SK-N-SH treated with all-trans-retinoic acid at 6 μM for 48 hours (cell line): ENCODE data around the gene STK32B.

Source experiments
- ATAC-seq: fragments of 200-7000 bp; cut with Tn5 transposase; 3 replicates; pipeline ENCODE4 v1.9.1; 2020; ENCODE audit warnings: mild to moderate bottlenecking, moderate library complexity
- ARNTL ChIP-seq: fragments of 450-650 bp; formaldehyde crosslinking; IDR thresholded peaks from 2 replicates; pipeline ENCODE4 v1.5.0; 2020; ENCODE audit warnings: low read depth, mild to moderate bottlenecking, moderate library complexity, borderline replicate concordance
- BACH2 ChIP-seq: fragments of 250-450 bp; sonication (Bioruptor Pico); IDR thresholded peaks from 2 replicates; pipeline ENCODE4 v1.9.0; 2021; ENCODE audit warnings: mild to moderate bottlenecking, borderline replicate concordance
- CSDC2 ChIP-seq: fragments of 250-450 bp; sonication (Bioruptor Pico); IDR thresholded peaks from 2 replicates; pipeline ENCODE4 v1.5.0; 2020; ENCODE audit warnings: mild to moderate bottlenecking, moderate library complexity
- ESRRG ChIP-seq: fragments of 250-450 bp; sonication (Bioruptor Pico); IDR thresholded peaks from 2 replicates; pipeline ENCODE4 v1.6.1; 2021; ENCODE audit warnings: mild to moderate bottlenecking
- GLIS3 ChIP-seq: fragments of 250-450 bp; sonication (Bioruptor Pico); IDR thresholded peaks from 2 replicates; pipeline ENCODE4 v1.5.0; 2020; ENCODE audit warnings: mild to moderate bottlenecking, moderate library complexity
- ISL1 ChIP-seq: fragments of 250-450 bp; sonication (Bioruptor Pico); IDR thresholded peaks from 2 replicates; pipeline ENCODE4 v2.1.2; 2022; ENCODE audit warnings: mild to moderate bottlenecking, moderate library complexity
- OSR1 ChIP-seq: fragments of 250-450 bp; sonication (Bioruptor Pico); IDR thresholded peaks from 2 replicates; pipeline ENCODE4 v1.8.0; 2022; ENCODE audit warnings: moderate library complexity, mild to moderate bottlenecking, inconsistent platforms
- PPARA ChIP-seq: fragments of 250-450 bp; sonication (Bioruptor Pico); IDR thresholded peaks from 2 replicates; pipeline ENCODE4 v1.5.0; 2020; ENCODE audit warnings: mild to moderate bottlenecking, borderline replicate concordance
- RARB ChIP-seq: fragments of 250-450 bp; sonication (Bioruptor Pico); IDR thresholded peaks from 2 replicates; pipeline ENCODE4 v1.8.0; 2021; ENCODE audit warnings: mild to moderate bottlenecking, moderate library complexity
- SNAI2 ChIP-seq: fragments of 250-450 bp; sonication (Bioruptor Pico); IDR thresholded peaks from 2 replicates; pipeline ENCODE4 v1.5.0; 2020; ENCODE audit warnings: mild to moderate bottlenecking, moderate library complexity
- TCF4 ChIP-seq: fragments of 250-450 bp; sonication (Bioruptor Pico); IDR thresholded peaks from 2 replicates; pipeline ENCODE4 v1.8.0; 2021; ENCODE audit warnings: mild to moderate bottlenecking, moderate library complexity, borderline replicate concordance
- TOX ChIP-seq: fragments of 250-450 bp; sonication (Bioruptor Pico); IDR thresholded peaks from 2 replicates; pipeline ENCODE4 v1.8.0; 2021; ENCODE audit warnings: mild to moderate bottlenecking, moderate library complexity, borderline replicate concordance
- ZFP3 ChIP-seq: fragments of 250-450 bp; sonication (Bioruptor Pico); IDR thresholded peaks from 2 replicates; pipeline ENCODE4 v1.5.0; 2020; ENCODE audit warnings: mild to moderate bottlenecking, moderate library complexity
- ZFP30 ChIP-seq: fragments of 450-650 bp; formaldehyde crosslinking; IDR thresholded peaks from 2 replicates; pipeline ENCODE4 v1.5.0; 2022; ENCODE audit warnings: mild to moderate bottlenecking, moderate library complexity
- ZNF565 ChIP-seq: fragments of 450-650 bp; formaldehyde crosslinking; conservative IDR thresholded peaks from 2 replicates; pipeline ENCODE4 v1.5.0; 2020; ENCODE audit warnings: low read depth, mild to moderate bottlenecking, moderate library complexity
- ZNF8 ChIP-seq: fragments of 450-650 bp; formaldehyde crosslinking; IDR thresholded peaks from 2 replicates; pipeline ENCODE4 v1.5.0; 2020; ENCODE audit warnings: mild to moderate bottlenecking, moderate library complexity
- TF ChIP-seq, protein P1 (sequence below): fragments of 250-450 bp; sonication (Bioruptor Pico); IDR thresholded peaks from 2 replicates; pipeline ENCODE4 v1.5.1; 2020; ENCODE audit warnings: low read depth, mild to moderate bottlenecking, moderate library complexity
- TF ChIP-seq, protein P2 (sequence below): fragments of 250-450 bp; sonication (Bioruptor Pico); IDR thresholded peaks from 2 replicates; pipeline ENCODE4 v1.8.0; 2021; ENCODE audit warnings: low read depth, mild to moderate bottlenecking, moderate library complexity, borderline replicate concordance
- TF ChIP-seq, protein P3 (sequence below): fragments of 250-450 bp; sonication (Bioruptor Pico); IDR thresholded peaks from 2 replicates; pipeline ENCODE4 v1.8.0; 2020; ENCODE audit warnings: mild to moderate bottlenecking, moderate library complexity, borderline replicate concordance
- TF ChIP-seq, protein P4 (sequence below): fragments of 250-450 bp; sonication (Bioruptor Pico); IDR thresholded peaks from 2 replicates; pipeline ENCODE4 v1.5.1; 2021; ENCODE audit warnings: mild to moderate bottlenecking, moderate library complexity

STK32B gene

DNA sequence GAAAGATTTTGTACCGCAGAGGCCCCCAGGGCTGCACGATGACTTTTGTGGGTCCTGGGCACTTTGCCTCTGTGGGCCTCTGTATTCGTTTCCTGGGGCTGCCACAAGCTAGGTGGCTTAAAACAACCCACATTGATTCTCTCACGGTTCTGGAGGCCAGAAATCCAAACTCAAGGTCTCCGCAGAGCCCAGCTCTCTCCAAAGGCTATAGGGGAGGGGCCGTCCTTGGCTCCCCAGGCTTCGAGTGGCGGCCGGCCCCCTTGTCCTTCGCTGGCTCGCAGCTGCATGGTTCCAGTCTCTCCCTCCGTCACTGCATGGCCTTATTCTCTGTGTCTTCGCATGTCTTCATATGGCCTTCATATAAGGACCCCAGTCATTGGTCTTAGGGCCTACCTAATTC is 415.8 kb downstream of the STK32B start:
- no peak for ATAC-seq
- TF ChIP-seq, protein P1, sequence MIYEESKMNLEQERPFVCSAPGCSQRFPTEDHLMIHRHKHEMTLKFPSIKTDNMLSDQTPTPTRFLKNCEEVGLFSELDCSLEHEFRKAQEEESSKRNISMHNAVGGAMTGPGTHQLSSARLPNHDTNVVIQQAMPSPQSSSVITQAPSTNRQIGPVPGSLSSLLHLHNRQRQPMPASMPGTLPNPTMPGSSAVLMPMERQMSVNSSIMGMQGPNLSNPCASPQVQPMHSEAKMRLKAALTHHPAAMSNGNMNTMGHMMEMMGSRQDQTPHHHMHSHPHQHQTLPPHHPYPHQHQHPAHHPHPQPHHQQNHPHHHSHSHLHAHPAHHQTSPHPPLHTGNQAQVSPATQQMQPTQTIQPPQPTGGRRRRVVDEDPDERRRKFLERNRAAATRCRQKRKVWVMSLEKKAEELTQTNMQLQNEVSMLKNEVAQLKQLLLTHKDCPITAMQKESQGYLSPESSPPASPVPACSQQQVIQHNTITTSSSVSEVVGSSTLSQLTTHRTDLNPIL (CRISPR knock-in tag) = no peak

DNA sequence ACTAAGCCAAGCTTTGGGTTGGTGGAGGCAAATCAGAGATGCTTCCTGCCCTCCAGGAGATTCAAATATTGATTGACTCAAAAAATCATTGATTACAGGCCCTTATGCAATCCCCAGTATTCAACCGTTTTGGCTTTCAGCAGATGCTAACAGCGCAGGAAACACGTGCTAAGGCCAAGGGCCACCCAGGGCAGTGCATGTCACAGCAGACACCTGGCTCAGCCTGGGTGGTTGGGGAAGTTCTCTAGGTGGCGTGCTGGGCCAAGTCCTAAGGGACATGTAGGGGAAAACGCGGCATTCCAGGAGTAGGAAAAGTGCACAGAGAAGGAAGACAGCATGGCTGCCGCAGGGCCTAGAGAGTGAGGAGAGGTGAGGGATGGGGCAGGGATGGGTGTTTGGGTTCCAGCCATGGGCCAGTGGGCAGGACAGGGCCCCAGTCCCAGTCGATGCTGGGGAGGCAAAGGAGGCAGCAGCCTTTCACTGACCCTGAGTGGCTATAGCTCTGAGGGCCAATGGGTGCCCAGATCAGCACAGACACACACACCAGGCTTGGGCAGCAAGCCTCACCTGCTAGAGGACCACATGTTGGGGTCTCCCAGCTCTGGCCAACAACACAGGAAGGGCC is 418.0 kb downstream of the STK32B start:
- ATAC-seq = no peak
- TF ChIP-seq CSDC2 = no peak
- TF ChIP-seq, protein P1 (CRISPR knock-in tag) = no peak
- no peak for TF ChIP-seq ZFP30 (CRISPR knock-in tag)
- no peak for TF ChIP-seq OSR1
- TF ChIP-seq ZNF565 (CRISPR knock-in tag) = no peak
- TF ChIP-seq ZFP3 = no peak
- TF ChIP-seq BACH2 (CRISPR knock-in tag) = no peak
- no peak for TF ChIP-seq TOX (CRISPR knock-in tag)
- TF ChIP-seq SNAI2 = no peak
- no peak for TF ChIP-seq TCF4
- TF ChIP-seq GLIS3 = no peak
- TF ChIP-seq RARB (CRISPR knock-in tag) = no peak

DNA sequence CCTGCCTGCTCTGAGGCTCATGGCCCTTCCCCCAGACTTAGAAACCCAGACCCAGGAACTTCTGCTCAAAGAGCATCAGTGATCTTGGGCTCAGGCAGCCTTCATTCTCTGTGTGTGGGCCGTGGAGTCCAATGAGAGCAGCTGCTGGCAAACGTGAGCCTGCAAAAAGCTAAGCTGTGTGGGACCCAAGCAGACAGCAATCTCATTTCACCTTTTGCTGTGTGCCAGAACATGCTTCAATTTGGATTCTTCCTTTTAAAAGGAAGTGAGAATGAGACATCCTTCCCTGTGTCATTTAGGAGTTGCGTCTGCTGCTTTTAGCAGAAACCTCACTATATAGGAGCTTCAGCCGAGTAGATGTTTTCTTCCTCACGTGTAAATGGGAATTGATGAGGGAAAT is 418.6 kb downstream of the STK32B start:
- no peak for ATAC-seq
- TF ChIP-seq, protein P2, sequence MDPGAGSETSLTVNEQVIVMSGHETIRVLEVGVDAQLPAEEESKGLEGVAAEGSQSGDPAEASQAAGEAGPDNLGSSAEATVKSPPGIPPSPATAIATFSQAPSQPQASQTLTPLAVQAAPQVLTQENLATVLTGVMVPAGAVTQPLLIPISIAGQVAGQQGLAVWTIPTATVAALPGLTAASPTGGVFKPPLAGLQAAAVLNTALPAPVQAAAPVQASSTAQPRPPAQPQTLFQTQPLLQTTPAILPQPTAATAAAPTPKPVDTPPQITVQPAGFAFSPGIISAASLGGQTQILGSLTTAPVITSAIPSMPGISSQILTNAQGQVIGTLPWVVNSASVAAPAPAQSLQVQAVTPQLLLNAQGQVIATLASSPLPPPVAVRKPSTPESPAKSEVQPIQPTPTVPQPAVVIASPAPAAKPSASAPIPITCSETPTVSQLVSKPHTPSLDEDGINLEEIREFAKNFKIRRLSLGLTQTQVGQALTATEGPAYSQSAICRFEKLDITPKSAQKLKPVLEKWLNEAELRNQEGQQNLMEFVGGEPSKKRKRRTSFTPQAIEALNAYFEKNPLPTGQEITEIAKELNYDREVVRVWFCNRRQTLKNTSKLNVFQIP (CRISPR knock-in tag) = no peak
- TF ChIP-seq ZNF8 (CRISPR knock-in tag) = no peak
- TF ChIP-seq OSR1 = no peak
- TF ChIP-seq ZFP30 (CRISPR knock-in tag) = no peak
- no peak for TF ChIP-seq TCF4
- TF ChIP-seq CSDC2 = no peak
- TF ChIP-seq, protein P3, sequence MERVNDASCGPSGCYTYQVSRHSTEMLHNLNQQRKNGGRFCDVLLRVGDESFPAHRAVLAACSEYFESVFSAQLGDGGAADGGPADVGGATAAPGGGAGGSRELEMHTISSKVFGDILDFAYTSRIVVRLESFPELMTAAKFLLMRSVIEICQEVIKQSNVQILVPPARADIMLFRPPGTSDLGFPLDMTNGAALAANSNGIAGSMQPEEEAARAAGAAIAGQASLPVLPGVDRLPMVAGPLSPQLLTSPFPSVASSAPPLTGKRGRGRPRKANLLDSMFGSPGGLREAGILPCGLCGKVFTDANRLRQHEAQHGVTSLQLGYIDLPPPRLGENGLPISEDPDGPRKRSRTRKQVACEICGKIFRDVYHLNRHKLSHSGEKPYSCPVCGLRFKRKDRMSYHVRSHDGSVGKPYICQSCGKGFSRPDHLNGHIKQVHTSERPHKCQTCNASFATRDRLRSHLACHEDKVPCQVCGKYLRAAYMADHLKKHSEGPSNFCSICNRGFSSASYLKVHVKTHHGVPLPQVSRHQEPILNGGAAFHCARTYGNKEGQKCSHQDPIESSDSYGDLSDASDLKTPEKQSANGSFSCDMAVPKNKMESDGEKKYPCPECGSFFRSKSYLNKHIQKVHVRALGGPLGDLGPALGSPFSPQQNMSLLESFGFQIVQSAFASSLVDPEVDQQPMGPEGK (CRISPR knock-in tag) = no peak
- TF ChIP-seq ARNTL (CRISPR knock-in tag) = no peak
- no peak for TF ChIP-seq ESRRG
- TF ChIP-seq SNAI2 = no peak
- TF ChIP-seq, protein P4, sequence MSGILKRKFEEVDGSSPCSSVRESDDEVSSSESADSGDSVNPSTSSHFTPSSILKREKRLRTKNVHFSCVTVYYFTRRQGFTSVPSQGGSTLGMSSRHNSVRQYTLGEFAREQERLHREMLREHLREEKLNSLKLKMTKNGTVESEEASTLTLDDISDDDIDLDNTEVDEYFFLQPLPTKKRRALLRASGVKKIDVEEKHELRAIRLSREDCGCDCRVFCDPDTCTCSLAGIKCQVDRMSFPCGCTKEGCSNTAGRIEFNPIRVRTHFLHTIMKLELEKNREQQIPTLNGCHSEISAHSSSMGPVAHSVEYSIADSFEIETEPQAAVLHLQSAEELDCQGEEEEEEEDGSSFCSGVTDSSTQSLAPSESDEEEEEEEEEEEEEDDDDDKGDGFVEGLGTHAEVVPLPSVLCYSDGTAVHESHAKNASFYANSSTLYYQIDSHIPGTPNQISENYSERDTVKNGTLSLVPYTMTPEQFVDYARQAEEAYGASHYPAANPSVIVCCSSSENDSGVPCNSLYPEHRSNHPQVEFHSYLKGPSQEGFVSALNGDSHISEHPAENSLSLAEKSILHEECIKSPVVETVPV (CRISPR knock-in tag) = no peak
- no peak for TF ChIP-seq ZFP3
- TF ChIP-seq RARB (CRISPR knock-in tag) = no peak
- no peak for TF ChIP-seq ISL1
- no peak for TF ChIP-seq PPARA (CRISPR knock-in tag)
- TF ChIP-seq BACH2 (CRISPR knock-in tag) = no peak
- TF ChIP-seq, all 23 proteins: peak for 0

DNA sequence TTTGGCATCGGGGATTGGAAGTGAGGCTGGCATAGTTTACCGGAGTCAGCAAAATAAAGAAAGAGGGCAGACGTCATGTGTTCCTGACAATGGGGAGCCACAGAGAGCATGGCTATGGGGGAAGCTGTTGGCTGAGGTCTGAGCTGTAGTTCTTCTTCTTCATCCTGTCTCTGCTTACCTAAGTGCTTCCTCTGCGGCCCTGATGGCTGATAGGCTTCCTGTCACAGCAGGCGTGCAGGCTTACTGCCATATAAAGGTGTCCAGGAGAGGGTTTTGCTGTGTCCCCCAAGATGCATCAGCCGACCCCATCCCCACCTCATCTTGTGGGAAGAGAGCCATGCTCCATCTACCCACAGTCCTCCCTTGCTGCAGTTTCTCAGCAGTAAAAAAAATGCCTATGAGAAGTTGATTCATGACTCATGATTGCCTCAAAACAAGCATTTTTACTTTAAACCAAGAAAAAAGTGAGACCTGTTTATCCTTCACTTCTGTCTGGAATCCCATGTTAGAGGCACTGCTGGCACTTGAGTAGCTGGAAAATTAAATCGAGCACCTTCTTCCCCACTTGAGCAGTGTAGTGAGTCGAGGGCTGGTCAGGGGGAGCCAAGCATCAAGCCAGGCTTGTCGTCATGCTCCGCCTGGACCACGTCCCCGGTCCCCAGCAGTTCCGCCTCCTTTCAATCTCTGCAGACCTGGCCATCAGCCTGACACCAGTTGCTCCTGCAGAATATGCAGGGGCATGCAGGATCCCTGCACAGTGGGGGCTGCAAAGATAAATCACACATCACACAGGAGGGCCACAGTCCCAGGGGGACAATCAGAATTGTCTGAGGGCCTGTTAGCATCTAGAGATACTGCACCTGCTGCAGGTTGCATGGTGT is 419.3 kb downstream of the STK32B start:
- TF ChIP-seq PPARA (CRISPR knock-in tag) = no peak
- no peak for TF ChIP-seq ZFP3
- TF ChIP-seq, all 23 proteins: peak for 0
- no peak for ATAC-seq
